Stomach (tissue), 9 donors: ENCODE results near the gene WDR59. TPM values are rescaled to one million over a fixed set of nuclear protein-coding genes. Genes with fewer than 3 reads are reported as not detected.

Experiments
- DNase-seq, 2 donors: peaks; one replicate each; pipeline versions ENCODE4 v3.0.0 to v3.0.0-alpha.2; 2013 to 2019
- H3K27ac ChIP-seq, 5 donors: fragments of 200-600 bp in 4 of 5; sonication (generic) in 4 of 5; one replicate each; pipeline ENCODE4 v1.5.1; 2013 to 2019; ENCODE audit warnings: mild to moderate bottlenecking in 1 of 5, moderate library complexity in 1 of 5
- H3K27me3 ChIP-seq, 3 donors: fragments of 200-600 bp; sonication (generic); one replicate each; pipeline ENCODE4 v1.5.1; 2017 to 2019; ENCODE audit warnings: mixed run types in 1 of 3
- H3K36me3 ChIP-seq, 4 donors: fragments of 200-600 bp; sonication (generic); 1 replicate in 3 of 4; 2 replicates in 1 of 4; pipeline ENCODE4 v1.5.1; 2016 to 2019
- H3K4me1 ChIP-seq, 4 donors: fragments of 200-600 bp; sonication (generic); one replicate each; pipeline ENCODE4 v1.5.1; 2016 to 2019
- H3K4me3 ChIP-seq, 4 donors: fragments of 200-600 bp; sonication (generic) in 3 of 4; one replicate each; pipeline ENCODE4 v1.5.1; 2016 to 2019; ENCODE audit warnings: mild to moderate bottlenecking in 1 of 4
- H3K9me3 ChIP-seq, 4 donors: fragments of 200-600 bp; sonication (generic); one replicate each; pipeline ENCODE4 v1.5.1; 2016 to 2019
- EP300 ChIP-seq: sonication (generic); formaldehyde crosslinking; IDR thresholded peaks from one replicate; pipeline ENCODE4 v1.6.1; 2017; ENCODE audit warnings: antibody characterized with exemption
- POLR2A ChIP-seq, 4 donors: fragments of 450-650 bp; IDR thresholded peaks; one replicate each; pipeline ENCODE4 v1.6.1; 2016; ENCODE audit warnings: antibody characterized with exemption in 4 of 4, control low read depth in 2 of 4, mild to moderate bottlenecking in 1 of 4, moderate library complexity in 1 of 4
- POLR2AphosphoS5 ChIP-seq, 3 donors: sonication (generic); formaldehyde crosslinking; IDR thresholded peaks; one replicate each; pipeline ENCODE4 v1.6.1; 2016; ENCODE audit warnings: antibody characterized with exemption in 3 of 3
- WGBS, 5 donors: extraction: QIAGEN DNeasy Blood & Tissue Kit in 3 of 5; methylation state at CpG; one replicate each; pipeline versions ENCODE4 v1.1.5 to v1.1.7; 2013 to 2018; 5-methylcytosine and 5-hydroxymethylcytosine counted together
- intact Hi-C: fragments of 100-400 bp; cut with DNase I; formaldehyde crosslinking; loops from one replicate; pipeline ENCODE4 v1.15.1; 2023; ENCODE audit warnings: low total_unique reads
- polyA plus RNA-seq, 3 donors: library from polyadenylated mRNA; stranded (reverse); fragments of 200-250 nt; gene quantifications; one replicate each; pipeline ENCODE4 v1.2.3, GENCODE V29; 2013
- total RNA-seq, 5 donors: library from RNA; depleted of rRNA; stranded (reverse); fragments of >200 nt; gene quantifications; one replicate each; pipeline versions ENCODE4 v1.1.0 to v1.2.3, GENCODE V29; 2014 to 2016
- TF ChIP-seq, protein P1 (sequence below), 7 experiments: fragments of 450-650 bp in 4 of 7; fragments of 200-600 bp in 3 of 7; sonication (generic) in 3 of 7; IDR thresholded peaks; one replicate each; pipeline ENCODE4 v1.5.1; 2016 to 2019; ENCODE audit warnings: antibody characterized with exemption in 7 of 7, control low read depth in 2 of 7, mild to moderate bottlenecking in 1 of 7
- donor health status: healthy with polysubstance abuse.
- donor health status: Bipolar disorder and iron deficiency.
- donor health status: healthy.

Gene WDR59
- total and polyA plus RNA-seq, 8 donors = 12.1 to 266 (median 30.2) TPM

DNA sequence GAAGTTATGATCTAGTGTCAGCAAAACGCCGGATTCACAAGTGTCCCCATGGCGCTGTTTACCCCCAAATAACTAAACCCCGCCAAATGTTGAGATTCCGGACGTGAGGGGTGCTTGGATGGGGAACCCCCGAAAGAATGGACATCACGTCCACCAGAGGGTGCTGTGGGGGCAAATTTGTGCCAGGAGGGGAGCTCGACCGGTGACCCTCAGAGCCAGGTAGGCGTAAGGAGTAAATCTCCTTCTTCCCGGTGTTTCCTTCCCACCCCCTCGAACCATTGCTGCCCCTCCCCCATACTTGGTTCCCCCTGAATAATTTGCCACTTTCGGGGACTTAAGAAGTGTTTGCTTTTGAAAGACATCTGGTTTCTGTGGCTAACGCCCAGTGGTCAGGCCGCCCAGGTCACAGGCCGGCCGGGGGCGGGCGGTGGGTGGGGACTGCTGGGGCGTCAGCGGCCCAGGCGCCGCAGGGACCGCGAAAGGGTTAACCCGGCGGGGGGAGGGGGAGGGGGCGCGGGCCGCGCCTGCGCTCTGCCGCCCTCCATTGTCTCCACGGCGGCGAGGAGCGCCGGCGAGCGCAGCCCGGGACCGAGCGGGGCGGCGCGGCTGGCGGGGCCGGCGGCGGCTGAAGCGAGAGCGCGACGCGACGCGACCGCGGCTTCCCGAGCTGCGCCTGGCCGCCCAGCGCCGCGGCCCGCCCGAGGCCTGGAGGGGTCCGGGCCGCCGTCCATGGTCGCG is 13.7 kb upstream of the WDR59 start, which contains the start of gene ZNRF1:
ZNRF1 (plus strand) TSS at position 544 of the 738 bp plus-strand sequence. CDS start 648 bp downstream, outside the sequence.
- peak; percentile 86 to 95 for DNase-seq
- intact Hi-C loops = loop anchor here (5.0 kb wide), 1 partner anchor 114 kb away; no protein-coding TSS in a partner anchor
- TF ChIP-seq POLR2A (IDR thresholded peaks at IDR 0.05) (no peak), POLR2AphosphoS5 (IDR thresholded peaks at IDR 0.05) (peak in 2 of 3 donors; percentile 13 to 28)
- TF ChIP-seq, protein P1, sequence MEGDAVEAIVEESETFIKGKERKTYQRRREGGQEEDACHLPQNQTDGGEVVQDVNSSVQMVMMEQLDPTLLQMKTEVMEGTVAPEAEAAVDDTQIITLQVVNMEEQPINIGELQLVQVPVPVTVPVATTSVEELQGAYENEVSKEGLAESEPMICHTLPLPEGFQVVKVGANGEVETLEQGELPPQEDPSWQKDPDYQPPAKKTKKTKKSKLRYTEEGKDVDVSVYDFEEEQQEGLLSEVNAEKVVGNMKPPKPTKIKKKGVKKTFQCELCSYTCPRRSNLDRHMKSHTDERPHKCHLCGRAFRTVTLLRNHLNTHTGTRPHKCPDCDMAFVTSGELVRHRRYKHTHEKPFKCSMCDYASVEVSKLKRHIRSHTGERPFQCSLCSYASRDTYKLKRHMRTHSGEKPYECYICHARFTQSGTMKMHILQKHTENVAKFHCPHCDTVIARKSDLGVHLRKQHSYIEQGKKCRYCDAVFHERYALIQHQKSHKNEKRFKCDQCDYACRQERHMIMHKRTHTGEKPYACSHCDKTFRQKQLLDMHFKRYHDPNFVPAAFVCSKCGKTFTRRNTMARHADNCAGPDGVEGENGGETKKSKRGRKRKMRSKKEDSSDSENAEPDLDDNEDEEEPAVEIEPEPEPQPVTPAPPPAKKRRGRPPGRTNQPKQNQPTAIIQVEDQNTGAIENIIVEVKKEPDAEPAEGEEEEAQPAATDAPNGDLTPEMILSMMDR (IDR thresholded peaks at IDR 0.05) = peak in 5 of 7 experiments; percentile 55 to 85 (median 80)
- peaks cover 0 to 6% (median 0%) of the 10 kb centered on the region in 4 donors for H3K36me3 ChIP-seq
- H3K4me1 ChIP-seq = peaks cover 29 to 51% (median 43%) of the 10 kb centered on the region in 4 donors
- 0 to 1% (median 0%) methylated on average over 20 to 73 of the region's 73 CpGs for WGBS, 5 donors
- H3K9me3 ChIP-seq = no peaks in the 10 kb centered on the region
- H3K27me3 ChIP-seq = no peaks in the 10 kb centered on the region
- peak within 1 kb of the TSS; percentile 85 to 94 (median 89) for H3K27ac ChIP-seq
- H3K4me3 ChIP-seq = peak within 1 kb of the TSS; percentile 94 to 98 (median 95)

DNA sequence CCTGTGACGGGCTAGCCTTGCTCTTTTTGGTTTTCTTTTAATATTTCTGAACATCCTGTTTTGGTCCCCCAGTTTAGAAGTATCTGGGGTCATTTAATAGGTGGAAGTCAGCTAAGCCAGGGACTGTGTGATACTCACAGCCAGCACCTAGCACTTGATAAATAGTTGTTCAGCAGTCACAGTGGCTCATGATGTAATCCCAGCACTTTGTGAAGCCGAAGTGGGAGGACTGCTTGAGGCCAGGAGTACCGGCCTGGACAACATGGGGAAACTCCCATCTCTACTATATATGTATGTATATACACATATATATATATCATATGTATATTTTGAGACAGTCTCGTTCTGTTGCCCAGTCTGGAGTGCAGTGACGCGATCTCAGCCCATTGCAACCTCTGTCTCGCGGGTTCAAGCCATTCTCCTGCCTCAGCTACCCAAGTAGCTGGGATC is 12.1 kb upstream of the WDR59 start:
- Histone ChIP-seq H3K9me3 (no peaks in the 10 kb centered on the region), H3K27ac (peak overlapping the region in 1 of 5 donors; percentile 1), H3K4me1 (peaks cover 25 to 46% (median 39%) of the 10 kb centered on the region in 4 donors), H3K36me3 (no peaks in the 10 kb centered on the region), H3K4me3 (no peak overlapping the region), H3K27me3 (no peaks in the 10 kb centered on the region)
- intact Hi-C loops = loop anchor here (5.0 kb wide), 1 partner anchor 115 kb away; no protein-coding TSS in a partner anchor
- DNase-seq = peak in 1 of 2 donors; percentile 55
- no peak for TF ChIP-seq EP300
- no peak for TF ChIP-seq POLR2AphosphoS5 (IDR thresholded peaks at IDR 0.05)
- TF ChIP-seq, protein P1 (IDR thresholded peaks at IDR 0.05) = no peak
- TF ChIP-seq POLR2A (IDR thresholded peaks at IDR 0.05) = no peak
- WGBS, 5 donors = 77 to 88% (median 79%) methylated on average over 8 of the region's 8 CpGs

DNA sequence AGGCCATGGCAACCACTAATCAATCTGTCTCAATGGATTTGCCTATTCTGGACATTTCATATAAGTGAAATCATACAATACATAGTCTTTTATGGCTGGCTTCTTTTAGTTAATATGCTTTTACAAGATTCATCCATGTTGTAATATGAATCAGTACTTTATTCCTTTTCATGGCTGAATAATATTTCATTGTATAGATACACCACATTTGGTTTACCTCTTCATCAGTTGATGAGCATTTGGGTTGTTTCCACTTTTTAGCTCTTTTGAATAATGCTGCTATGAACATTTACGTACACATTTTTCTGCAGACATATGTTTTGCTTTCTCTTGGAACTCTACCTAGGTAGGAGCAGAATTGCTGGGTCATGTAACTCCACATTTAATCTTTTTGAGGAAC is 11.1 kb upstream of the WDR59 start:
- no peaks in the 10 kb centered on the region for H3K36me3 ChIP-seq
- TF ChIP-seq POLR2A (IDR thresholded peaks at IDR 0.05) = no peak
- no peak for TF ChIP-seq POLR2AphosphoS5 (IDR thresholded peaks at IDR 0.05)
- no peak for TF ChIP-seq EP300
- TF ChIP-seq, protein P1 (IDR thresholded peaks at IDR 0.05) = no peak
- DNase-seq = no peak
- H3K27me3 ChIP-seq = no peaks in the 10 kb centered on the region
- 95 to 100% (median 100%) methylated on average over 1 of the region's 1 CpG for WGBS, 5 donors
- intact Hi-C loops = loop anchor here (5.0 kb wide), 1 partner anchor 116 kb away; no protein-coding TSS in a partner anchor
- H3K27ac ChIP-seq = no peak overlapping the region
- H3K4me3 ChIP-seq = no peak overlapping the region
- peaks cover 24 to 46% (median 39%) of the 10 kb centered on the region in 4 donors for H3K4me1 ChIP-seq
- H3K9me3 ChIP-seq = no peaks in the 10 kb centered on the region

DNA sequence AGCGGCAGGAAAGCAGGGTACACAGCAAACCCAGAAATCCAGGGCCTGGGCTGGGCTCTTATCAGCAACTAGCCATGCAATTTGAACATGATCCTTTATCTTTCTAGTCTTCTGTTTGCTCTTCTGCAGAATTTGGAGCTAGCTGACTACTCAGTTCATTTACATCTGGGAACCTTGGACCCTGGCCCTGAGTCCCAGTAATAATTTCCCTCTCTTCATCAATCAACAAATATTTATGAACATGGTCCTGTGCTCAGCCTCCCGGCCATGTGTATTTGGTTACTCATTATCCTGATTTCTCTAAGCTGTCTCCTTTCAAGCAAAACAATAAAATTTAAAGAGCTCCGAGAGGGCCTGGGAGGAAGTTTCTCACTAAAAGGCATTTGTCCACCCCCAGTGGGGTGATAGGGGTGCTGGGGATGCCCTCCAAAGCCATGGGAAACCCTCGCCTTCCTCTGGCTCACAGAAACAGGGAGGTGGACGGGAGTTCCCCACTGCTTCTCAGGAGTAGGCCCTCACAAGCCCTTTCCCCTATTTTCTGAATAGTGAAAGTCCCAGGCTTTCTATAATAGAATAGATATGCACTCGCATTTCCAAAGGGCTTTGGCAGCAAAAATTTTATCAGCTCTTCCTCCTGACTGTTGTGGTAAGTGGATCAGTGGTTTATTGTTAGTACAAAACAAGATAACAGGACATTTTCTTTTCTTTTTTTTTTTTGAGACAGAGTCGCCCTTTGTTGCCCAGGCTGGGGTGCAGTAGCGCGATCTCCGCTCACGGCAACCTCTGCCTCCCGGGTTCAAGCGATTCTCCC is 6.9 kb upstream of the WDR59 start:
- WGBS, 5 donors = 19 to 37% (median 35%) methylated on average over 13 of the region's 13 CpGs
- H3K4me3 ChIP-seq = peak overlapping the region in 1 of 4 donors; percentile 1
- no peaks in the 10 kb centered on the region for H3K9me3 ChIP-seq
- no peaks in the 10 kb centered on the region for H3K36me3 ChIP-seq
- TF ChIP-seq, protein P1 (IDR thresholded peaks at IDR 0.05) = no peak
- DNase-seq = peak in 1 of 2 donors; percentile 69
- intact Hi-C loops = no loop called here
- H3K27ac ChIP-seq = peak overlapping the region; percentile 50 to 80 (median 68)
- H3K4me1 ChIP-seq = peaks cover 12 to 21% (median 19%) of the 10 kb centered on the region in 4 donors
- no peaks in the 10 kb centered on the region for H3K27me3 ChIP-seq
